Gastrocnemius medialis (tissue), 4 donors: ENCODE data around the gene MAP2K5. TPM values are rescaled to one million over a fixed set of nuclear protein-coding genes. Genes with fewer than 3 reads are reported as not detected.

Experiments used
- ATAC-seq, 2 donors: fragments of 150-250 bp; one replicate each; pipeline ENCODE4 v1.9.1; 2016
- DNase-seq, 2 donors: peaks; one replicate each; pipeline ENCODE4 v3.0.0-alpha.2; 2019
- H3K27ac ChIP-seq, 4 donors: fragments of 200-600 bp; sonication (generic); 1 replicate in 1 of 4; 2 replicates in 3 of 4; pipeline ENCODE4 v1.5.1; 2016 to 2018; ENCODE audit warnings: mild to moderate bottlenecking in 2 of 4, moderate library complexity in 1 of 4
- H3K27me3 ChIP-seq, 3 donors: fragments of 200-600 bp; sonication (generic) in 2 of 3; 1 replicate in 1 of 3; 2 replicates in 2 of 3; pipeline versions ENCODE4 v1.5.1 to v1.6.0; 2016 to 2019; ENCODE audit warnings: mild to moderate bottlenecking in 1 of 3, moderate library complexity in 1 of 3
- H3K36me3 ChIP-seq, 2 donors: fragments of 200-600 bp; sonication (generic) in 1 of 2; one replicate each; pipeline ENCODE4 v1.5.1; 2017 to 2018
- H3K4me1 ChIP-seq, 2 donors: fragments of 200-600 bp; sonication (generic) in 1 of 2; one replicate each; pipeline ENCODE4 v1.5.1; 2016 to 2017; ENCODE audit warnings: mild to moderate bottlenecking in 2 of 2
- H3K4me3 ChIP-seq, 4 donors: fragments of 200-600 bp; sonication (generic) in 3 of 4; 1 replicate in 1 of 4; 2 replicates in 3 of 4; pipeline ENCODE4 v1.5.1; 2016 to 2019; ENCODE audit warnings: mild to moderate bottlenecking in 2 of 4
- H3K9me3 ChIP-seq, 3 donors: fragments of 200-600 bp; sonication (generic) in 2 of 3; 1 replicate in 1 of 3; 2 replicates in 2 of 3; pipeline ENCODE4 v1.5.1; 2016 to 2019
- POLR2A ChIP-seq, 2 donors: fragments of 450-650 bp; IDR thresholded peaks; one replicate each; pipeline ENCODE4 v1.6.1; 2017; ENCODE audit warnings: antibody characterized with exemption in 2 of 2, mild to moderate bottlenecking in 2 of 2, moderate library complexity in 2 of 2
- in situ Hi-C, 4 donors: fragments of 200-750 bp; cut with MboI; loops; one replicate each; pipeline versions ENCODE4 v1.15.0 to v1.8.0; 2017; ENCODE audit warnings: low sequenced_read_pairs in 4 of 4
- intact Hi-C: fragments of 100-400 bp; cut with DNase I; formaldehyde crosslinking; loops from one replicate; pipeline ENCODE4 v1.15.1; 2023; ENCODE audit warnings: low total_unique reads
- total RNA-seq, 4 donors: library from RNA; depleted of rRNA; stranded (reverse); fragments of >200 nt; gene quantifications; one replicate each; pipeline versions ENCODE4 v1.1.0 to v1.2.3, GENCODE V29; 2016
- TF ChIP-seq, protein P1 (sequence below), 5 experiments: fragments of 450-650 bp in 3 of 5; fragments of 200-600 bp in 2 of 5; sonication (generic) in 2 of 5; IDR thresholded peaks in 4 of 5; conservative IDR thresholded peaks in 1 of 5; 1 replicate in 4 of 5; 2 replicates in 1 of 5; pipeline ENCODE4 v1.5.1; 2016 to 2019; ENCODE audit warnings: antibody characterized with exemption in 5 of 5, mild to moderate bottlenecking in 3 of 5, moderate library complexity in 3 of 5

MAP2K5 gene
- total RNA-seq, 4 donors from 2014 or later = 5.9 to 6.8 (median 6.4) TPM

DNA sequence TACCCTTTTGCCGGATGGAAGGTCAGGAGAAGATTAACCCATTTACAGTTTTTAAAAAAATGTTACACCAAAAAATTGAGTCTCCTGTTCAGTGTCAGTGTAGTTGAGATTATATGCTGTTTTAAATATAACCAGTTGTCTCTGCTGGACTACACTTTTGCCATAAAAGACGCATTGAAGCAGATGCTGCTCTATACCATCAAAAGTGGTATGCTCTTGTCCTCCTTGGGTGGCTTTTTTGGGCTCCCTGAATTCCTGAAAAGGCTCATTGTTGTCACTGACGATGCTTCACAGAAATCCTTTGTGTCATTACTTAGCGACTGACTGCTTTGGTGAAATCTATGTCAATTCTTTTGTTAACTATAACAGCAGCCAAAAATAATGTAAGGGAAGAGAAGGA, 148.9 kb downstream of the MAP2K5 start:
- peaks cover 0 to 3% of the 10 kb centered on the region in 2 donors for H3K36me3 ChIP-seq
- no peak overlapping the region for H3K27ac ChIP-seq
- H3K27me3 ChIP-seq = no peaks in the 10 kb centered on the region
- in situ Hi-C loops = no loop called here
- DNase-seq (no peak), ATAC-seq (no peak)
- no peaks in the 10 kb centered on the region for H3K9me3 ChIP-seq
- H3K4me3 ChIP-seq = no peak overlapping the region
- intact Hi-C loops = no loop called here
- TF ChIP-seq POLR2A (IDR thresholded peaks at IDR 0.05) = no peak
- TF ChIP-seq, protein P1, sequence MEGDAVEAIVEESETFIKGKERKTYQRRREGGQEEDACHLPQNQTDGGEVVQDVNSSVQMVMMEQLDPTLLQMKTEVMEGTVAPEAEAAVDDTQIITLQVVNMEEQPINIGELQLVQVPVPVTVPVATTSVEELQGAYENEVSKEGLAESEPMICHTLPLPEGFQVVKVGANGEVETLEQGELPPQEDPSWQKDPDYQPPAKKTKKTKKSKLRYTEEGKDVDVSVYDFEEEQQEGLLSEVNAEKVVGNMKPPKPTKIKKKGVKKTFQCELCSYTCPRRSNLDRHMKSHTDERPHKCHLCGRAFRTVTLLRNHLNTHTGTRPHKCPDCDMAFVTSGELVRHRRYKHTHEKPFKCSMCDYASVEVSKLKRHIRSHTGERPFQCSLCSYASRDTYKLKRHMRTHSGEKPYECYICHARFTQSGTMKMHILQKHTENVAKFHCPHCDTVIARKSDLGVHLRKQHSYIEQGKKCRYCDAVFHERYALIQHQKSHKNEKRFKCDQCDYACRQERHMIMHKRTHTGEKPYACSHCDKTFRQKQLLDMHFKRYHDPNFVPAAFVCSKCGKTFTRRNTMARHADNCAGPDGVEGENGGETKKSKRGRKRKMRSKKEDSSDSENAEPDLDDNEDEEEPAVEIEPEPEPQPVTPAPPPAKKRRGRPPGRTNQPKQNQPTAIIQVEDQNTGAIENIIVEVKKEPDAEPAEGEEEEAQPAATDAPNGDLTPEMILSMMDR (IDR thresholded peaks at IDR 0.05 in 4 of 5, conservative IDR thresholded peaks at IDR 0.05 in 1 of 5) = no peak
- no peaks in the 10 kb centered on the region for H3K4me1 ChIP-seq

DNA sequence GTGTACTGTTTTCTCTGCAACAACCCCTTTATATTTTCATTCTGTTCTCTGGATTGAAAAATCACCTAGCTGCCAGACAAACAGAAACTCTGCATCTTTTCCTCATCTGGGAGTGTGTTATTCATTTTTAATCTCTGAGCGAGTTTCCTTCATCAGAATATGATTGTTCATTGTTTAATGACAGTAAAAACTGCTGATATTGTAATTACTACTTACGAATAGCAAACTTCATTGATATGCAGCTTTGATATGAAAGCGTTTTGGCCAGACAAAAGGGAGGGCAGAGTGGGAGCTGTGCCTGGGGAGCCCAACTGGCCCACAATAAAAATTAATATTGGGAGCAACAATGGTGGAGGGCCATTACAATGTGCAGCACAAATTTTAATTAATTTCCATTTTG, 150.1 kb downstream of the MAP2K5 start:
- ATAC-seq (no peak), DNase-seq (no peak)
- Histone ChIP-seq H3K4me3 (no peak overlapping the region), H3K27ac (no peak overlapping the region), H3K27me3 (no peaks in the 10 kb centered on the region), H3K4me1 (no peaks in the 10 kb centered on the region), H3K36me3 (peaks cover 0 to 3% of the 10 kb centered on the region in 2 donors), H3K9me3 (no peaks in the 10 kb centered on the region)
- TF ChIP-seq, protein P1 (IDR thresholded peaks at IDR 0.05 in 4 of 5, conservative IDR thresholded peaks at IDR 0.05 in 1 of 5) = no peak
- TF ChIP-seq POLR2A (IDR thresholded peaks at IDR 0.05) = no peak
- in situ Hi-C loops = no loop called here
- intact Hi-C loops = no loop called here

DNA sequence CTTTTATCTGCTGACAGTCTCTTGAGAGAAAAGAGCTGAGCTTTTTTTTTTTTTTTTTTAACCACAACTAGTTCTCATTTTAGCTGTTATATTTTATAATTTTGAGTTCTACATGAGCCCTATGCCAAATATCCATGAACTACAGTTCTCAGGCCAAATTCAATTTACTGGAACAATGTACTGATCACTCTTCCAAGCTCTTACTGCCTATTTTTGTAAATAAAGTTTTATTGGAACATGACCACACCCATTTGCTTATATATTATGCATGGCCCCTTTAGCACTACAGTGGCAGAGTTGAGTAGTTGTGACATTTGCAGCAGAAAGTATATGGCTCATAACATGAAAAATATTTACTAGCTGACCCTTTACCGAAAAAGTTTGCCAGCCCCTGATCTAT, 153.6 kb downstream of the MAP2K5 start:
- TF ChIP-seq, protein P1 (IDR thresholded peaks at IDR 0.05 in 4 of 5, conservative IDR thresholded peaks at IDR 0.05 in 1 of 5) = no peak
- TF ChIP-seq POLR2A (IDR thresholded peaks at IDR 0.05) = no peak
- in situ Hi-C loops = no loop called here
- no peak for ATAC-seq

DNA sequence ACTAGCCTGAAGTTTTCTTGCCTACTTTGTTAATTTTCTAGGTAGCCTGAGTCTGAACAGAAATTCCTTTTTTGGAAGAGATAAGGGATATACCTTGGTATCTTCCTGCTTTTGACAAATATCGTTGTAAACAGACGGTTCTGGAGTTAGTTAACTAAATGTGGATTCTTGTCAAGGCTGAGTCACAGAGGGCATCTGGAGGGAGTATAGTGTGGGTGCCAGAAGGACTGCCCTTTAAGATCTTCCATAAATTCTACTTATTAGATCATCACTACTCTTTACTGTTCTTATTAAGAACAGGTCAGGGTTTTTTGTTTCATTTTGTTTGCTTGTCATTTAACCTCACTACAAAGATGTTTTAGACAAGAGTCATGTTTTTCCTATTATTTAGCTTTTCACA, 157.5 kb downstream of the MAP2K5 start:
- no peak for TF ChIP-seq POLR2A (IDR thresholded peaks at IDR 0.05)
- TF ChIP-seq, protein P1 (IDR thresholded peaks at IDR 0.05 in 4 of 5, conservative IDR thresholded peaks at IDR 0.05 in 1 of 5) = no peak
- H3K27me3 ChIP-seq = no peaks in the 10 kb centered on the region
- DNase-seq (no peak), ATAC-seq (no peak)
- H3K4me1 ChIP-seq = no peaks in the 10 kb centered on the region
- in situ Hi-C loops = no loop called here
- intact Hi-C loops = no loop called here
- H3K27ac ChIP-seq = no peak overlapping the region
- no peak overlapping the region for H3K4me3 ChIP-seq
- no peaks in the 10 kb centered on the region for H3K9me3 ChIP-seq
- peaks cover 0 to 9% of the 10 kb centered on the region in 2 donors for H3K36me3 ChIP-seq

More for the DNA sequence above, 153.6 kb downstream of the MAP2K5 start:
- H3K27ac ChIP-seq = no peak overlapping the region
- DNase-seq = no peak
- H3K9me3 ChIP-seq = no peaks in the 10 kb centered on the region
- H3K4me3 ChIP-seq = no peak overlapping the region
- no peaks in the 10 kb centered on the region for H3K27me3 ChIP-seq
- no peaks in the 10 kb centered on the region for H3K4me1 ChIP-seq
- H3K36me3 ChIP-seq = peaks cover 0 to 3% of the 10 kb centered on the region in 2 donors
- intact Hi-C loops = no loop called here

DNA sequence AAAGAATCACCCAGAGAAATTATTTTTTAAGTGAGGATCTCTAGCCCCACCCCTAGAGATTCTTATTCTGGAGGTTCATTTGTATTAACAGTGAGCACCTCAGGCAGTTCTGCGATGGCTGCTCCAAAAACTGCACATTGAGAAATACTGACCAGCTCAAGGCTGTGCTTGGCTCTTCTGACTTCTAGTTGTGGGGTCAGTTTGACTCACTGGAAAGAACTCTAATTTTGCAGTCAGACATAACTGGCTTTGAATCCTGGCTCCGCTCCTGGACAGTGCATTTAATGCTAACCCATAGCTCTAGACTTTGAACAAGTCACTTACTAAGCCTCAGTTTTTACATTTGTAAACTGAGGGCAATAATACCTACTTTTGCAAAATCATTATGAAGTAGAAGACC, 159.2 kb downstream of the MAP2K5 start:
- intact Hi-C loops = no loop called here
- in situ Hi-C loops = no loop called here

More for the DNA sequence above, 159.2 kb downstream of the MAP2K5 start:
- TF ChIP-seq, protein P1 (IDR thresholded peaks at IDR 0.05 in 4 of 5, conservative IDR thresholded peaks at IDR 0.05 in 1 of 5) = no peak
- TF ChIP-seq POLR2A (IDR thresholded peaks at IDR 0.05) = no peak
- H3K9me3 ChIP-seq = no peaks in the 10 kb centered on the region
- no peak overlapping the region for H3K4me3 ChIP-seq
- H3K27me3 ChIP-seq = no peaks in the 10 kb centered on the region
- no peak for ATAC-seq
- peaks cover 0 to 9% of the 10 kb centered on the region in 2 donors for H3K36me3 ChIP-seq
- no peak overlapping the region for H3K27ac ChIP-seq
- H3K4me1 ChIP-seq = no peaks in the 10 kb centered on the region
- no peak for DNase-seq
